GM18867 (cell line): ENCODE results near the gene NUDT13.

Experiments used
- ATAC-seq: cut with Tn5 transposase; IDR thresholded peaks from one replicate; pipeline ENCODE4 v1.9.1; 2021; ENCODE audit warnings: mild to moderate bottlenecking, moderate library complexity; ENCODE audit not compliant: unreplicated experiment

The NUDT13 gene

GRCh38 chr10:73110345-73110849, at the start of gene NUDT13:
Gene NUDT13 (plus strand): TSS chr10:73110455. CDS start chr10:73114366, 3,911 bp downstream.
- ATAC-seq = no peak

GRCh38 chr10:73060738-73061635, 49.3 kb upstream of the NUDT13 start:
- no peak for ATAC-seq

DNA sequence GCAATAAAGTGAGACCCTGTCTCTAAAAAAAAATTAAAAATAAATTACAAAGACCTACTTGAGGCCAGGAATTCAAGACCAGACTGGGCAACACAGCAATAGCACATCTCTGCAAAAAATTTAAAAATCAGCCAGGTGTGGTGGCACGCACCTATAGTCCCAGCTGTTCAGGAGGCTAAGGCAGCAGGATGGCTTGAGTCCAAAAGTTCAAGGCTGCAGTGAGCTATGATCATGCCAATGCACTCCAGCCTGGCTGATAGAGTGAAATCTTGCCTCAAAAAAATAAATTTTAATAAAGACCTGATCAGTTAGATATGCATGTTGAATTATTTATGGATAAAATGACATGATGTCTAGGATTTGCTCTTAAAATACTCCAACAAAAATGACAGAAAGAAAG, 48.5 kb upstream of the NUDT13 start:
- no peak for ATAC-seq

- ATAC-seq = no peak
These were observed 44.8 kb upstream of the NUDT13 start for GRCh38 chr10:73065441-73065840.

DNA sequence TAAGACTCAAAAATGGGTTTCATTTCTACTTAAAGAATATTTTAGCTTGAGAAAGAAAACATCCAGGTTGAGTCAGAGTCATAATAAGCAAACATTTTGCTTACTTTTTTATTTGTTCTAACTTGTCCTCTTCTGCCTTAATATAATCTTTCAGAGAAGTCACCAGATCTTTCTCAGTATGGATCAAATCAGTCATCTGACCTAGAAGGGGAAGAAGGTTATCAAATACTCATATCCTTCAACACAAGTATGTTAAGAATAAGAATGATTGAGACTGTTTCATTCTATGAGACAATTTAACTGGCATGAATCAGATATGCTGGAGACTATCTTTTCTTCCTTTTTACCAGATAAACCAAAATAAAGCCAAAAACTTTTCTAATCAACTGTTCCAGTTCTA, 36.6 kb upstream of the NUDT13 start:
- no peak for ATAC-seq

DNA sequence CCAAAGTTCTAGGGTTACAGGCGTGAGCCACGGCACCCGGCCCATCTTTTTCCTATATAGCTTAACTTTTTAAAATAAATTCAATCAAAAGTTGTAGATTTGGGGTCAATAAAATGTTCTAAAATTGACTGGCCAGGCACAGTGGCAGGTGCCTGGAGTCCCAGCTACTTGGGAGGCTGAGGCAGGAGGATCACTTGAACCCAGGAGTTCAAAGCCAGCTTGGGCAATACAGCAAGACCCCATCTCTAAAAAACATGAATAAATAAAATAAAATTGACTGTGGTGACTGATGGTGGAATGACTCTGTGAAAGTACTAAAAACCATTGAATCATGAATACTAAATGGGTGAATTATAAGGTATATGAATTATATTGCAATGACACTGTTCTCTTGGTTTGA, 34.4 kb upstream of the NUDT13 start:
- no peak for ATAC-seq

DNA sequence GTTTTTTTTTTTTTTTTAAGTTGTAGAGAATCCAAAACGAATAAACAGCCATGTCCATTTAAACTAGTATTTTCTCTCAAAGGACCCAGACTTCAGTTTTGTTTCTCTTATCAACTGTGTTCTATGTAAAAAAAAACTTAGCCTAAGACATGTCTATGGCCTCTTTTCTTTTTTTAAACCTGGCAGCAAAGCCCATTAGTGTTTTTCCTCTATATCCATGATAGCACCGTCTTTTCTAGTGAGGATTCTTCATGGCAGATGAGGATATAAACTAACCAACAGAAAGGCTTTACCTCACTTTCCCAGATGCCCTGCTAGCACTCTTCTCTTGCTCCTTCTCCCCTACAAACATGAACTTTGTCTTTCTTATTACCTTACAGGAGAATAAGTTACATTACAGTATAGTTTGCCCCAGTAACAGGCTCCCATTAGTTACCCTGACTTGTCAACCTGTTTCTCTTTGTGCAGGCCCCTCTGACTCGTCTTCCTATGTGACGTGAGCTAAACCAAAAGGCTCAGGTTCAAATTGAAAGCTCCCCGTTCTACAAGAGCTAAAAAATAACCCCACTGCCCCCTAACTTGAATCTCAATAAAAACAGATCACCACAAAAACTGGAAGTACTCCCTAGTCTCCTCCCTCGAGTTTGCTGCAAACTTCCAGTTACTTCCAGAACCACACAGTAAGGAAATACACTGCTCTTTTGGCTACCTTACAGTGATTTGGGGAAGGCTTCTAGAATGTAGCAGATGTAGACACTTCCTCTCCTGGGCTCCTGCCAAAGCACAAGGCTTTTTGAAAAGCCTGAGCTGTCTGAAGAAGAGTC, 33.7 kb upstream of the NUDT13 start:
- ATAC-seq = no peak

- no peak for ATAC-seq
These were observed 30.3 kb upstream of the NUDT13 start for GRCh38 chr10:73079779-73080541.

DNA sequence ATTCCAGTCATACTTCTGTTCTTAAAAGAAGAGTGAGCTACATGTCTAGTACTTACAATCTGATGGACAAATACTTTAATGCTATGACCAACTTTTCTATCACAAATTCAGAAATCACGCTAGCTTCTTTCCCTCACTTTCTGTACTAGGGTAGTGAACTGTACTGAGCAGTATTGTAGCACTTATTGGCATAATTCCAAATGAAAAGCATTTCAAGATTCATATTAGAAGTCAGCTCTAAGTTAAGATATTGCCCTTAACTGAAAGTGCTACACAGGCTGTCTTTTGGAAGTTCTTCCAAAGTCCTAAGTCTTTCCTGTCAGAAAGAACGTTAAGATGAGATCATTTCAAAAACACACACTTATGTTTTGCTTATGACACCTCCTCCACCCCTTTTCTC, 27.0 kb upstream of the NUDT13 start:
- ATAC-seq = no peak

DNA sequence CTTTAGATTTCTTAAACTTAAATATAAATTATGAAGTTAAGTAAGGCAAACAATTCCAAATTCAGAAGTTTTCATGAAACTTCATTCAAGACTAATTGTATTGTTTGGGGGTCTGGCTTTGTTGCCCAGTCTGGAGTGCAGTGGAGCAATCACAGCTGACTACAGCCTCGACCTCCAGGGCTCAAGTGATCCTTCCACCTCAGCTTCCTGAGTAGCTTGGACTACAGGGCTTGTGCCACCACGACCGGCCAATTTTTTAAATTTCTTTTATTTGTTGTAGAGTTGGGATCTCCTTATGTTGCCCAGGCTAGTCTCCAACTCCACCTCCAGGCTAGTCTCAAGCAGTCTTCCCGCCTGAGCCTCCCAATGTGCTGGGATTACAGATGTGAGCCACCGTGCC, 26.0 kb upstream of the NUDT13 start:
- no peak for ATAC-seq

DNA sequence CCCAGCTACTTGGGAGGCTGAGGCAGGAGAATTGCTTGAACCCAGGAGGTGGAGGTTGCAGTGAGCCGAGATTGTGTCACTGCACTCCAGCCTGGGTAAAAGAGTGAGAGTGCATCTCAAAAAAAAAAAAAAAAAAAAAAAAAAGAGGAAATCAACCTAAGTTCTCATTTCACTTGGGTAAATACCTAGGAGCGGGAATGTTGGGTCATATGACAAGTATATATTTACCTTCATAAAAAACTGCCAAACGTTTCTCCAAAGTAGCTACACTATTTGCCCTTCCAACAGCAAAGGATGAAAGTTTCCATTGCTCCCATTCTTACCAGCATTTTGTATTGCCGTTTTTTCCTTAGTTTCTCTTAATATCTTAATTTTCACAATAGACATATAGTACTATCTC, 23.4 kb upstream of the NUDT13 start:
- ATAC-seq = no peak

DNA sequence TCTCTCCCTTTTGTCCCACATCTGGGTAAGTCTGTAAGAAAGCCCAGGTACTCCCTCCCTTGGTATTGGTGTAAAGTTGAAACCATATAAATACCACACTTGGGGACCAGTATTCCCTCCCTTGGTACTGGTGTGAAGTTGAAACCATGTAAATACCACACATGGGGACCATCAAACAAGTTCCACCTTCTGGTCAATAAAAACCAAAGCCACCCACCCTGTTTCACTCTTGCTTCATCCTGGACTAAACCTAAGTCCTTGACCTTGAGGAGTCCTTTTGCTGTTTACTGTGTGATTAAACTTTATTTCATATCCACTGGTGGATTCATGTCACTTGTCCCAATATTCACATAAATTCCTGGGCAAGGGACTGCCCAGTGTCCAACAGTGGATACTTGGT, 22.0 kb upstream of the NUDT13 start:
- no peak for ATAC-seq

DNA sequence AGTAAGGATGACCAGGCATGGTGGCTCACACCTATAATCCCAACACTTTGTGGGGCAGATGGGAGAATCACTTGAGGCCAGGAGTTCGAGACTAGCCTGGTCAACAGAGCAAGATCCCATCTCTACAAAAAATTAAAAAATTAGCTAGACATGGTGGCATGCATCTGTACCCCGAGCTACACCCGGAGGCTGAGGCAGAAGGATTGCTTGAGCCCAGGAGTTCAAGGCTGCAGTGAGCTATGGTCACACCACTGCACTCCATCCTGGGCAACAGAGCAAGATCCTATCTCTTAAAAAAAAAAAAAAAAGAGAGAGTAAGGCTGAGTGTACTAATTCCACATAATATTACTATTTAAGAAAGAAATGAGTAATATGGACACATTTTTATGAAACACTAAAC, 17.4 kb upstream of the NUDT13 start:
- no peak for ATAC-seq

GRCh38 chr10:73093922-73094850, 16.1 kb upstream of the NUDT13 start:
- no peak for ATAC-seq

DNA sequence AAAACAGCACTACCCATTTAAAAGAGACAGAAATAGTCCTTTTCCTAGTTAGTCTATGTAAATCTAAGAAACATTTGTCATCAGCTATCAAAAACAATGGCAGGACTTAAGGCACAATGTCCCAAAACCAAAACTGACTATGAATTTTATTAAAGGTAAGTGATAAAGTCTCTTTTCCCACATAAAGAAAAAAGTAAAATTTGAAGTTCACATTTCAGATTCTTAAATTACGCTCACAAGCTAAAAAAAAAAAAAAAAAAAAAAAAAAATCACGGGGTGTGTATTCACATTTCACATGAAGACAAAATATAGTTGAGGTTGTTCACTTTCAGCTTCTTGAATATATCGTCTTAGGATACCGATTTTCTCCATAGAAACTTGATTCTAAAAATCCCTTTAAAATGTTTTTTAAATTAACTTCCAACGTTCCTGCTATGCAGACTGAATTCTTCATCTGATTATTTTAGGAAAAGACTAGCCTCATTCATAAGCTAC, 15.2 kb upstream of the NUDT13 start:
- no peak for ATAC-seq

- ATAC-seq = no peak
These were observed 14.7 kb upstream of the NUDT13 start for GRCh38 chr10:73095481-73096021.

- ATAC-seq = peak; percentile 24
These were observed 14.2 kb upstream of the NUDT13 start for GRCh38 chr10:73096041-73096448.

GRCh38 chr10:73096449-73097304, 13.6 kb upstream of the NUDT13 start, which contains the start of gene P4HA1:
Gene P4HA1 (minus strand): TSS chr10:73096866. CDS start chr10:73074883, 21,983 bp downstream.
- peak; percentile 89 for ATAC-seq
